Stomach (tissue), 9 donors: ENCODE data around the gene DOC2B. TPM values are rescaled to one million over a fixed set of nuclear protein-coding genes. Genes with fewer than 3 reads are reported as not detected.

ENCODE experiments used
- DNase-seq, 2 donors: peaks; one replicate each; pipeline versions ENCODE4 v3.0.0 to v3.0.0-alpha.2; 2013 to 2019
- H3K27ac ChIP-seq, 5 donors: fragments of 200-600 bp in 4 of 5; sonication (generic) in 4 of 5; one replicate each; pipeline ENCODE4 v1.5.1; 2013 to 2019; ENCODE audit warnings: mild to moderate bottlenecking in 1 of 5, moderate library complexity in 1 of 5
- H3K27me3 ChIP-seq, 3 donors: fragments of 200-600 bp; sonication (generic); one replicate each; pipeline ENCODE4 v1.5.1; 2017 to 2019; ENCODE audit warnings: mixed run types in 1 of 3
- H3K36me3 ChIP-seq, 4 donors: fragments of 200-600 bp; sonication (generic); 1 replicate in 3 of 4; 2 replicates in 1 of 4; pipeline ENCODE4 v1.5.1; 2016 to 2019
- H3K4me1 ChIP-seq, 4 donors: fragments of 200-600 bp; sonication (generic); one replicate each; pipeline ENCODE4 v1.5.1; 2016 to 2019
- H3K4me3 ChIP-seq, 4 donors: fragments of 200-600 bp; sonication (generic) in 3 of 4; one replicate each; pipeline ENCODE4 v1.5.1; 2016 to 2019; ENCODE audit warnings: mild to moderate bottlenecking in 1 of 4
- H3K9me3 ChIP-seq, 4 donors: fragments of 200-600 bp; sonication (generic); one replicate each; pipeline ENCODE4 v1.5.1; 2016 to 2019
- EP300 ChIP-seq: sonication (generic); formaldehyde crosslinking; IDR thresholded peaks from one replicate; pipeline ENCODE4 v1.6.1; 2017; ENCODE audit warnings: antibody characterized with exemption
- POLR2A ChIP-seq, 4 donors: fragments of 450-650 bp; IDR thresholded peaks; one replicate each; pipeline ENCODE4 v1.6.1; 2016; ENCODE audit warnings: antibody characterized with exemption in 4 of 4, control low read depth in 2 of 4, mild to moderate bottlenecking in 1 of 4, moderate library complexity in 1 of 4
- POLR2AphosphoS5 ChIP-seq, 3 donors: sonication (generic); formaldehyde crosslinking; IDR thresholded peaks; one replicate each; pipeline ENCODE4 v1.6.1; 2016; ENCODE audit warnings: antibody characterized with exemption in 3 of 3
- WGBS, 5 donors: extraction: QIAGEN DNeasy Blood & Tissue Kit in 3 of 5; methylation state at CpG; one replicate each; pipeline versions ENCODE4 v1.1.5 to v1.1.7; 2013 to 2018; 5-methylcytosine and 5-hydroxymethylcytosine counted together
- intact Hi-C: fragments of 100-400 bp; cut with DNase I; formaldehyde crosslinking; loops from one replicate; pipeline ENCODE4 v1.15.1; 2023; ENCODE audit warnings: low total_unique reads
- polyA plus RNA-seq, 3 donors: library from polyadenylated mRNA; stranded (reverse); fragments of 200-250 nt; gene quantifications; one replicate each; pipeline ENCODE4 v1.2.3, GENCODE V29; 2013
- total RNA-seq, 5 donors: library from RNA; depleted of rRNA; stranded (reverse); fragments of >200 nt; gene quantifications; one replicate each; pipeline versions ENCODE4 v1.1.0 to v1.2.3, GENCODE V29; 2014 to 2016
- TF ChIP-seq, protein P1 (sequence below), 7 experiments: fragments of 450-650 bp in 4 of 7; fragments of 200-600 bp in 3 of 7; sonication (generic) in 3 of 7; IDR thresholded peaks; one replicate each; pipeline ENCODE4 v1.5.1; 2016 to 2019; ENCODE audit warnings: antibody characterized with exemption in 7 of 7, control low read depth in 2 of 7, mild to moderate bottlenecking in 1 of 7
- donor health status: healthy with polysubstance abuse.
- donor health status: Bipolar disorder and iron deficiency.
- donor health status: healthy.

Gene DOC2B
- total and polyA plus RNA-seq, 8 donors = 0.45 to 11.7 (median 4.1) TPM

DNA sequence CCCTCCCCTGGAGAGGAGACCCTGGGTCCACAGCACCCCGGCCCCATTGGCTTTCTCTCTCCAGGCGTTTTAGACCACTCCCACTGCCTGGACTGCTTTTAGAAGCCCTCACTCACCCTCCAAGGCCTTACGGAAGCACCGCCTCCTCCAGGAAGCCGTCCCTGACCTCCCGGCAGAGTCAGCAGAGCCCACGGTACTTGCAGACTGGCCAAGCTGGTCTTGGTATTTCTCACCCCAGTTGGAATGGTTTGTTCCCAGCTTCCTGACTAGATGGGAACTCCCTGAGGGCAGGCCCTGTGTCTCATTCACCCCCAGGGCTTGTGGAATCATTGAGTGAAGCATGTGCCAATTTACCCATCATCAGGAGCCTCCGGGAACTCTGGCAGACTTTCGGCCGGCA lies 34.9 kb downstream of the DOC2B start:
- intact Hi-C loops = loop anchor here (5.0 kb wide), 1 partner anchor 241 kb away; no protein-coding TSS in a partner anchor
- 86 to 90% (median 88%) methylated on average over 10 of the region's 10 CpGs for WGBS, 5 donors
- Histone ChIP-seq H3K27ac (no peak overlapping the region), H3K27me3 (no peaks in the 10 kb centered on the region), H3K4me3 (no peak overlapping the region), H3K9me3 (no peaks in the 10 kb centered on the region), H3K4me1 (peaks cover 0 to 12% (median 7%) of the 10 kb centered on the region in 4 donors), H3K36me3 (peaks cover 0 to 42% (median 3%) of the 10 kb centered on the region in 4 donors)
- TF ChIP-seq EP300 (no peak), POLR2AphosphoS5 (IDR thresholded peaks at IDR 0.05) (no peak), POLR2A (IDR thresholded peaks at IDR 0.05) (no peak)
- TF ChIP-seq, protein P1, sequence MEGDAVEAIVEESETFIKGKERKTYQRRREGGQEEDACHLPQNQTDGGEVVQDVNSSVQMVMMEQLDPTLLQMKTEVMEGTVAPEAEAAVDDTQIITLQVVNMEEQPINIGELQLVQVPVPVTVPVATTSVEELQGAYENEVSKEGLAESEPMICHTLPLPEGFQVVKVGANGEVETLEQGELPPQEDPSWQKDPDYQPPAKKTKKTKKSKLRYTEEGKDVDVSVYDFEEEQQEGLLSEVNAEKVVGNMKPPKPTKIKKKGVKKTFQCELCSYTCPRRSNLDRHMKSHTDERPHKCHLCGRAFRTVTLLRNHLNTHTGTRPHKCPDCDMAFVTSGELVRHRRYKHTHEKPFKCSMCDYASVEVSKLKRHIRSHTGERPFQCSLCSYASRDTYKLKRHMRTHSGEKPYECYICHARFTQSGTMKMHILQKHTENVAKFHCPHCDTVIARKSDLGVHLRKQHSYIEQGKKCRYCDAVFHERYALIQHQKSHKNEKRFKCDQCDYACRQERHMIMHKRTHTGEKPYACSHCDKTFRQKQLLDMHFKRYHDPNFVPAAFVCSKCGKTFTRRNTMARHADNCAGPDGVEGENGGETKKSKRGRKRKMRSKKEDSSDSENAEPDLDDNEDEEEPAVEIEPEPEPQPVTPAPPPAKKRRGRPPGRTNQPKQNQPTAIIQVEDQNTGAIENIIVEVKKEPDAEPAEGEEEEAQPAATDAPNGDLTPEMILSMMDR (IDR thresholded peaks at IDR 0.05) = no peak
- DNase-seq = peak in 1 of 2 donors; percentile 10

DNA sequence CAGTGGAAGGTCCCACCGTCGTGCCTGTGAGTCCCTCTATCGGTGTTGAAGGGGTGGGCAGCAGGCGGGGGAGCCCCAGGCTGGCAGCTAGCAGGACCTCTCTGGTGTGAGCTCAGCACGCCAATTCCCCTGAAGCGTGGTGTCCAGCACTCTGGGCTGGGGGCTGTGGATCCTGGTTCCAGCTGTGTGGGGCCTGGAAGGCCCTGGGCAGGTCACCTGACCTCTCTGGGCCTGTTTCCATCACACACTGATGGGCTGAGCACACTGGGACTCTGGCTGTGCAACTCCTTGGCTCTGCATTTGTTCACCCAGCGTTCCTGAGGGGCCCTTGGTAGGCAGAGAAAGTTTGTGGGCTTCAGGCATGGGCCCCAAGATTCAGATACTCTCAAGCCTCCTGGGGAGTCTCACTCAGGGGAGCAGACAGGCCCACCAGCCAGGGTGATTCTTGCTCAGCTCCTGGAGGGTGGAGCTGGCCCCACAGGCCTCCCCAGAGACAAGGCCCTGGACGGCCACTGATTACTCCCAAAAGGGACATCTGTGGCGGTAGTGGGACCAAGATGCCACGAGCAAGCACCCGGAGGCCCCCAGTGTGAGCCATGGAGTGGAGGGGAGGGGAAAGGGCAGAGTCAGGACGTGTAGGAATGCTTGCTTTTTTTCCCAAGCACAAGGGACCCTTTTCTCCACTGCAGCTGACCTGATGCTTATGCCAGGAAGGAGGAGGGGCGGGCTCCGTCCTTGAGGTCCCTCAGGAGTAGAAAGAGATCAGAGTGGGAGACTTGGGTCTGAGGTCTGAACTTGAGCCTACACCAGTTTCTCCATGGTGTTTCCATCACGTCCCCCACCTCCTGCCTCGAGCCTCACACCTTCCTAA lies 35.5 kb downstream of the DOC2B start:
- intact Hi-C loops = loop anchor here (5.0 kb wide), 1 partner anchor 241 kb away; no protein-coding TSS in a partner anchor
- TF ChIP-seq EP300 (no peak), POLR2AphosphoS5 (IDR thresholded peaks at IDR 0.05) (no peak), POLR2A (IDR thresholded peaks at IDR 0.05) (no peak)
- TF ChIP-seq, protein P1 (IDR thresholded peaks at IDR 0.05) = no peak
- no peaks in the 10 kb centered on the region for H3K27me3 ChIP-seq
- H3K4me1 ChIP-seq = peaks cover 0 to 12% (median 7%) of the 10 kb centered on the region in 4 donors
- peak in 1 of 2 donors; percentile 15 for DNase-seq
- H3K36me3 ChIP-seq = peaks cover 0 to 38% (median 3%) of the 10 kb centered on the region in 4 donors
- 78 to 90% (median 83%) methylated on average over 12 to 16 of the region's 16 CpGs for WGBS, 5 donors
- no peak overlapping the region for H3K27ac ChIP-seq
- no peaks in the 10 kb centered on the region for H3K9me3 ChIP-seq
- H3K4me3 ChIP-seq = no peak overlapping the region

DNA sequence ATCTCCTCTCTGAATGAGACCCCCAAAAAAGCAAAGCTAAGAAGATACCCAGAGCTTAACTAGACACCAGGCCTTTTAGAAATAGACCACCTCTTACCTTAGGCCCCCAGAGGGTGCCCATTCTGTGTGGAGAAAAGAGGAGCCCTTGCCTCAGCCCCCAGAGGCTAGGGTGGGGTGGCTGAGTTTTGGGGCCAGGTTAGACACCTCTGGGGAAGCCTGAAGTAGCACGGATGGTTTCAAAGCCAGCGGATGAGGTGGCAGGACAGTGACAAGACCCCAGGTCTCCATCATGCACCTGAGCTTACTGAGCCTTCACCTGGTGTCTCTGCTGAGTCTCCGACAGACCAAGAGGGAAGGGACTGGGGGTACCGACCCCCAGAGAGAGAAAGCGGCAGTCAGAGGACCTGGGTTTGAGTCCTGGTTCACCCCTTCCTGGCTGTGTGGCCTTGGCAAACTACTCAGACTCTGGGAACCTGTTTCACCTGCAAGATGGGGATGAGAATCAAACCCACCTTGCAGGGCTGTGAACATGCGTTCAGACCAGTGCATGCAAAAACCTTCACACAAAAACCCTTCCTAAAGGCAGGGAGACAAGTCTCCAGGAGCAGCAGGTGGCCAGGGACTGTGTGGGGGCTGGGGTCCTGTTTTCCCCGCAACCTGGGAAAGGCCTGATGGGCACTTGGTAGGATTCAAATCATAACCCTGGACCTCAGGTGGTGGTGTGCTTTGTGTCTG lies 36.3 kb downstream of the DOC2B start:
- no peak for TF ChIP-seq EP300
- TF ChIP-seq, protein P1 (IDR thresholded peaks at IDR 0.05) = no peak
- TF ChIP-seq POLR2A (IDR thresholded peaks at IDR 0.05) = no peak
- TF ChIP-seq POLR2AphosphoS5 (IDR thresholded peaks at IDR 0.05) = no peak
- no peak overlapping the region for H3K4me3 ChIP-seq
- H3K9me3 ChIP-seq = no peaks in the 10 kb centered on the region
- peaks cover 0 to 12% (median 7%) of the 10 kb centered on the region in 4 donors for H3K4me1 ChIP-seq
- WGBS, 5 donors = 78 to 92% (median 86%) methylated on average over 7 of the region's 7 CpGs
- intact Hi-C loops = loop anchor here (5.0 kb wide), 1 partner anchor 242 kb away; no protein-coding TSS in a partner anchor
- peak in 1 of 2 donors; percentile 17 for DNase-seq
- no peaks in the 10 kb centered on the region for H3K27me3 ChIP-seq
- no peak overlapping the region for H3K27ac ChIP-seq
- H3K36me3 ChIP-seq = peaks cover 0 to 36% (median 3%) of the 10 kb centered on the region in 4 donors

DNA sequence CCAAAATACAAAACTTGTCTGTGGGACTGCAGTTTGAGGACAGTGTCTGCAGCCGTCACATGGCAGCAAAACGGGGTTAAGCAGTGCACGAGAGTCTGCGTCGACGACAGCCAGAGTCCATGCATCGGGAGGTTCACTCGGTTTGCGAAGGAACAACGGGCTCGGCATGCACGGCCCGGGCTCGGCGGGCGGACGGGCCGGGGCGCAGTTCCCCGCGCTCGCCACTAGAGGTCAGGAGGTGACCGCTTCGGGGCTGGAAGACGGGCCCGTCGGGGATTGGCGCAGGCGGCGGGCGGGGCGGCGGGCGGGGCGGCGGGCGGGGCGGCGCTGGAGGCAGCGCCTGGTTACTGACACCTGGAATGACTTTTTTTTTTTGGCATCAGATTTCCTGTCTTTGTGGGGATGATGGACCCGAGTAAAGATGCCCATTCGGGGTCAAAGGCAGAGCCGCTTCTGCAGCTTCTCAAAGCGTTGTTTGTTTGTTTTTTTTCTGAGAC lies 37.6 kb downstream of the DOC2B start:
- TF ChIP-seq EP300 = no peak
- no peak for TF ChIP-seq POLR2A (IDR thresholded peaks at IDR 0.05)
- peak in 1 of 3 donors; percentile 62 for TF ChIP-seq POLR2AphosphoS5 (IDR thresholded peaks at IDR 0.05)
- TF ChIP-seq, protein P1 (IDR thresholded peaks at IDR 0.05) = peak in 5 of 7 experiments; percentile 84 to 99 (median 89)
- Histone ChIP-seq H3K27me3 (no peaks in the 10 kb centered on the region), H3K27ac (no peak overlapping the region), H3K4me3 (no peak overlapping the region), H3K4me1 (peaks cover 0 to 12% (median 7%) of the 10 kb centered on the region in 4 donors), H3K9me3 (no peaks in the 10 kb centered on the region), H3K36me3 (peaks cover 0 to 24% (median 3%) of the 10 kb centered on the region in 4 donors)
- intact Hi-C loops = no loop called here
- peak; percentile 89 to 93 for DNase-seq
- WGBS, 5 donors = 1 to 3% (median 2%) methylated on average over 24 to 44 of the region's 44 CpGs
